ENCODE data around the gene MTMR2. TPM values are rescaled to one million over a fixed set of nuclear protein-coding genes. Genes with fewer than 3 reads are reported as not detected.

The MTMR2 gene
- total RNA-seq, 2 experiments from 2014 or later, result 32.5 to 34.6 TPM

GRCh38 chr11:95916049-95916448 is 7.9 kb downstream of the MTMR2 start:
- H3K36me3 Mint-ChIP-seq (ENCODE audit: low read depth), result peaks cover 5% of the 10 kb centered on the region
- no peaks in the 10 kb centered on the region for H3K9me3 Mint-ChIP-seq

GRCh38 chr11:95915051-95915450 is 8.9 kb downstream of the MTMR2 start:
- CTCF ChIA-PET, result no interaction called here
- peaks cover 5% of the 10 kb centered on the region for H3K36me3 Mint-ChIP-seq (ENCODE audit: low read depth)
- no peaks in the 10 kb centered on the region for H3K27me3 Mint-ChIP-seq (ENCODE audit: low read depth)

More at GRCh38 chr11:95916049-95916448, 7.9 kb downstream of the MTMR2 start:
- intact Hi-C loops (cut with micrococcal nuclease), result no loop called here
- CTCF ChIA-PET, result interaction anchor here (0.6 kb wide), 2 partner anchors 444 to 485 kb away, joined by 3 to 4 read pairs; no protein-coding TSS in a partner anchor
- H3K27me3 Mint-ChIP-seq (ENCODE audit: low read depth), result no peaks in the 10 kb centered on the region
- no peak overlapping the region for H3K4me3 Mint-ChIP-seq
- H3K27ac Mint-ChIP-seq, result no peak overlapping the region
- H3K4me1 Mint-ChIP-seq (ENCODE audit: low read depth), result peaks cover 30% of the 10 kb centered on the region
- DNase-seq, result no peak

GRCh38 chr11:95913830-95914615 is 9.9 kb downstream of the MTMR2 start:
- Mint-ChIP-seq H3K4me1 (ENCODE audit: low read depth) (peaks cover 30% of the 10 kb centered on the region), H3K27me3 (ENCODE audit: low read depth) (no peaks in the 10 kb centered on the region), H3K4me3 (no peak overlapping the region), H3K36me3 (ENCODE audit: low read depth) (peaks cover 5% of the 10 kb centered on the region), H3K9me3 (no peaks in the 10 kb centered on the region), H3K27ac (no peak overlapping the region)
- CTCF ChIA-PET, result interaction anchor here (0.6 to 1.1 kb wide), 2 partner anchors 20 to 57 kb away, joined by 3 to 4 read pairs; no protein-coding TSS in a partner anchor
- intact Hi-C loops (cut with micrococcal nuclease), result no loop called here
- no peak for DNase-seq

More at GRCh38 chr11:95915051-95915450, 8.9 kb downstream of the MTMR2 start:
- no peak for DNase-seq
- H3K27ac Mint-ChIP-seq, result no peak overlapping the region
- H3K9me3 Mint-ChIP-seq, result no peaks in the 10 kb centered on the region
- H3K4me1 Mint-ChIP-seq (ENCODE audit: low read depth), result peaks cover 30% of the 10 kb centered on the region
- H3K4me3 Mint-ChIP-seq, result no peak overlapping the region
- intact Hi-C loops (cut with micrococcal nuclease), result no loop called here

DNA sequence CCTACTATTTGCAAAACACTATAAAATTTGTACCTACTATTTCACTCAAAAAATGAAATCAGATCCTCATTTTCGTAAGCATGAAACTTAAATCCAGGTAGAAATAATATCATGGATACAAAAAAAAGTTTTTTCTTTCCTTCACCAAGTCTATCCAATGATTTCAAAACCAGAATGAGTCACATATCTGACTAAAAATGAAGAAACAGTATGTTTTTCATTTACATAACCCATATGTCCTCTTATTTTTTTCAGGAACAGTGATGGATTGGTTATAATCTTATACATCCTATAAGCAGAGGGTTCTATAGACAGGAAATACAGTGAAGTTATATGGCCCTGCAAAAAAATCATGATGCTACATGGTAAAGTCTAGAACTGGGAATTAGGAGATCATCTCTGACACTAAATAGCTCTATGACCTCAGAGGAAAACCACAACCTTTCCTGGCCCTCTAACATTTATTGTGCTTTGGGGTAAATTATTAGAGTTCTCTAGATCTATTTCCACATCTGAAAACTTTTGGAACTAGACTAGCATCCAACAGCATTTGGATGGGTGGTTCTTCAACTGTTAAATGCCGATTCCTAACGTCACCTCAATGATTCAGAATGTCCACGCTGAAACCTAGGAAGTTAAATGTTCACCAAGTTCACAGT is 10.9 kb downstream of the MTMR2 start:
- CTCF ChIA-PET, result interaction anchor here (0.5 to 1.1 kb wide), 2 partner anchors 58 to 434 kb away, joined by 3 to 4 read pairs; no protein-coding TSS in a partner anchor
- Mint-ChIP-seq H3K4me3 (no peak overlapping the region), H3K36me3 (ENCODE audit: low read depth) (peaks cover 5% of the 10 kb centered on the region), H3K9me3 (no peaks in the 10 kb centered on the region), H3K27me3 (ENCODE audit: low read depth) (no peaks in the 10 kb centered on the region), H3K4me1 (ENCODE audit: low read depth) (peaks cover 33% of the 10 kb centered on the region), H3K27ac (no peak overlapping the region)
- intact Hi-C loops (cut with micrococcal nuclease), result no loop called here
- DNase-seq, result no peak

DNA sequence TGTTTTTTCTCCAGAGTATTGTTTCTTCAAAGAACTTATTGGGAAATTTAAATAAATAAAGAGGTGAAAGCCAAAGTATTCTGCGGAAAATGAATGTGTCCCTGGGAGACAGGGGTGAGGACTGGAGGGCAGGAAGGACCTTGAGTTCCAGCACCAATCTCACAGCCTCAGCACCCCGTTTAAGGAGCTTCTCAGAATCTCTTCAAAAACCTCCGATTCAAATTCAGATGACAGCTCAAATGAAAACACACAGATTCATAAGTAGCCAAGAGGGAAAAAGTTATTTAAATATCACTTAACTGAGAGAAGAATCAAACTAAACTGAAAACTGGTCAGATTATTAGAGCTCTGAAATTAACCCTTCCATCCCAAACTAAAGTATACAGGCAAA is 12.5 kb downstream of the MTMR2 start:
- no peak overlapping the region for H3K27ac Mint-ChIP-seq
- H3K27me3 Mint-ChIP-seq (ENCODE audit: low read depth), result no peaks in the 10 kb centered on the region
- no peak overlapping the region for H3K4me3 Mint-ChIP-seq
- no peaks in the 10 kb centered on the region for H3K9me3 Mint-ChIP-seq
- no peak for DNase-seq
- CTCF ChIA-PET, result interaction anchor here (1.1 kb wide), 1 partner anchor 11 kb away, joined by 3 read pairs; no protein-coding TSS in a partner anchor
- peaks cover 5% of the 10 kb centered on the region for H3K36me3 Mint-ChIP-seq (ENCODE audit: low read depth)
- intact Hi-C loops (cut with micrococcal nuclease), result no loop called here
- peaks cover 33% of the 10 kb centered on the region for H3K4me1 Mint-ChIP-seq (ENCODE audit: low read depth)

- intact Hi-C loops (cut with micrococcal nuclease), result no loop called here
- no peak overlapping the region for H3K4me3 Mint-ChIP-seq
These were observed 13.1 kb downstream of the MTMR2 start for GRCh38 chr11:95910638-95911368.

DNA sequence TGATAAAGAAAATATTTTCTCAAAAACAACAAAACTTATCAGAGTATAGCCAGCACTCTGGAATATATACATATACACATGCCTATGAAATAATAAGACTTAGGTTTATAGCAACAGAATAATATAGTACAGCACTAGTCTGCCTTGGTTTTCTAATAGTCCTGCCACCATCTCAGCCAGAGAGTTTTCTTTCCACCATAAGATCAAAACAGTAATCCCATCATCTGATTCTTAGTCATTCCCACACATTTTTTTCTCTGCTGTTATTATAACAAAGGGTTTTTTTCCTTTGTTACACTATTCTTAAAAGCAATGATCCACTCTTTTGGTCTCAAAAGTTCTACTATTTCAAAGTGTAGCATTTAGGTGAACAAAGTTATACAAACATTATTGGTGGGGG is 15.1 kb downstream of the MTMR2 start:
- Mint-ChIP-seq H3K36me3 (ENCODE audit: low read depth) (peaks cover 4% of the 10 kb centered on the region), H3K4me3 (no peak overlapping the region), H3K9me3 (no peaks in the 10 kb centered on the region), H3K4me1 (ENCODE audit: low read depth) (peaks cover 19% of the 10 kb centered on the region), H3K27me3 (ENCODE audit: low read depth) (no peaks in the 10 kb centered on the region), H3K27ac (no peak overlapping the region)
- CTCF ChIA-PET, result no interaction called here
- DNase-seq, result no peak
- intact Hi-C loops (cut with micrococcal nuclease), result no loop called here

More at GRCh38 chr11:95910638-95911368, 13.1 kb downstream of the MTMR2 start:
- H3K27me3 Mint-ChIP-seq (ENCODE audit: low read depth), result no peaks in the 10 kb centered on the region
- no peak overlapping the region for H3K27ac Mint-ChIP-seq
- peaks cover 27% of the 10 kb centered on the region for H3K4me1 Mint-ChIP-seq (ENCODE audit: low read depth)
- peaks cover 5% of the 10 kb centered on the region for H3K36me3 Mint-ChIP-seq (ENCODE audit: low read depth)
- DNase-seq, result no peak
- CTCF ChIA-PET, result interaction anchor here (0.7 kb wide), 1 partner anchor 43 kb away, joined by 3 read pairs; no protein-coding TSS in a partner anchor
- no peaks in the 10 kb centered on the region for H3K9me3 Mint-ChIP-seq

DNA sequence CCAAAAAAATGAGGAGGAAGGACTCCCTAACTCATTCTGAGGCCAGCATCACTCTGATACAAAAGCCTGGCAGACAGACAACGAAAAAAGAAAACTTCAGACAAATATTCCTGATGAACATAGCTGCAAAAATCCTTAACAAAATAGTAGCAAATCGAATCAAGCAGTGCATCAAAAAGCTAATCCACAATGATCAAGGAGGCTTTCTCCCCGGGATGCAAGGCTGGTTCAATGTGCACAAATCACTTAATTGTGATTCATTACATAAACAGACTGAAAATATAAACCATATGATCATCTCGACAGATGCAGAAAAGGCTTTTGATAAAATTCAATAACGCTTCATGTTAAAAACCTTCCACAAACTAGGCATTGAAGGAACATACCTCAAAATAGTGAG is 16.4 kb downstream of the MTMR2 start:
- CTCF ChIA-PET, result no interaction called here
- Mint-ChIP-seq H3K27me3 (ENCODE audit: low read depth) (no peaks in the 10 kb centered on the region), H3K9me3 (no peaks in the 10 kb centered on the region), H3K27ac (no peak overlapping the region), H3K4me3 (no peak overlapping the region), H3K36me3 (ENCODE audit: low read depth) (peaks cover 2% of the 10 kb centered on the region), H3K4me1 (ENCODE audit: low read depth) (peaks cover 9% of the 10 kb centered on the region)
- intact Hi-C loops (cut with micrococcal nuclease), result no loop called here
- no peak for DNase-seq

GRCh38 chr11:95904009-95904650 is 19.8 kb downstream of the MTMR2 start:
- Mint-ChIP-seq H3K4me1 (ENCODE audit: low read depth) (peaks cover 3% of the 10 kb centered on the region), H3K4me3 (no peak overlapping the region), H3K9me3 (no peaks in the 10 kb centered on the region), H3K36me3 (ENCODE audit: low read depth) (no peaks in the 10 kb centered on the region), H3K27ac (no peak overlapping the region), H3K27me3 (ENCODE audit: low read depth) (no peaks in the 10 kb centered on the region)
- CTCF ChIA-PET, result no interaction called here
- DNase-seq, result no peak
- intact Hi-C loops (cut with micrococcal nuclease), result no loop called here

DNA sequence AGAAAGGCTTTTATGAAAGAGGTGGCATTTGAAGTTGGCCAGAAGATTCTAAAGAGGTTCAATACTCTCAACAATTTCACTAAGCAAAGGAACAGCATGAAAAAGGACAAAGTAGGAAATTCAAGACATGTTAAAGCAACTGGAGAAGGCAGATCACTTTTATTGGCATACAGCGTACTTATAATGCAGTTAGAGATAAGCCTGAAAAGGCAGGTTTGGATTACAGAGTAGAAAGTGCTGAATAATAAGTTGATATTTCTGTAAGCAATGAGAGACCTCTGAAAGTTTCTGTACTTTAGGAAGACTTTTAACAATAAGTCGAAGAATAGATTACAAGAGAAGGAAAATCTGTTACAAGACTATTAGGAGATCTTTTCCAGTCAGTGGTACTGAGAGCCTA is 25.1 kb downstream of the MTMR2 start:
- no peaks in the 10 kb centered on the region for H3K9me3 Mint-ChIP-seq

DNA sequence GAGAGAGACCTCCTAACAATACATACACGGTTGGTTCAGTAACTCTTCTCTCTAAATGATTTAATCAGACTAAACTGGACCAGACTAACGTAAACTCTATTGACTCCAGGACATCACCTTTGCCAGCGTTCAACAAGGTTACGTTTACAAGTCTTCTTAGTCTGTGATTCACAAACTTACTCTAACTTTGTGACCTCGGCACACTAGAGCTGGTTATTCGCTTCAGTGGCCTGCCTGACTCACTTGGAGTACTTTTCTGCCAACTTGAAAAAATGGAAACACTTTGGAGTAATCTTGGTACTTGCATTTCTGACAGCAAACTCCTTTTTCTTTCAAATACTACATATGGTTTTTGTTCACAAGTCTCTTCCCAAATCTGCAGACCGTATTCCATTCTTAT is 26.2 kb downstream of the MTMR2 start:
- H3K36me3 Mint-ChIP-seq (ENCODE audit: low read depth), result no peaks in the 10 kb centered on the region
- H3K27ac Mint-ChIP-seq, result no peak overlapping the region

More for the DNA sequence above, 25.1 kb downstream of the MTMR2 start:
- no peak for DNase-seq
- CTCF ChIA-PET, result no interaction called here
- Mint-ChIP-seq H3K4me3 (no peak overlapping the region), H3K27me3 (ENCODE audit: low read depth) (no peaks in the 10 kb centered on the region), H3K27ac (no peak overlapping the region), H3K36me3 (ENCODE audit: low read depth) (no peaks in the 10 kb centered on the region), H3K4me1 (ENCODE audit: low read depth) (no peaks in the 10 kb centered on the region)
- intact Hi-C loops (cut with micrococcal nuclease), result no loop called here

GRCh38 chr11:95895815-95896214 is 28.1 kb downstream of the MTMR2 start:
- no peak for DNase-seq
- no peaks in the 10 kb centered on the region for H3K9me3 Mint-ChIP-seq
- no peaks in the 10 kb centered on the region for H3K27me3 Mint-ChIP-seq (ENCODE audit: low read depth)
- H3K4me1 Mint-ChIP-seq (ENCODE audit: low read depth), result no peaks in the 10 kb centered on the region
- H3K36me3 Mint-ChIP-seq (ENCODE audit: low read depth), result no peaks in the 10 kb centered on the region
- H3K27ac Mint-ChIP-seq, result no peak overlapping the region
- CTCF ChIA-PET, result no interaction called here
- no peak overlapping the region for H3K4me3 Mint-ChIP-seq
- intact Hi-C loops (cut with micrococcal nuclease), result no loop called here

More for the DNA sequence above, 26.2 kb downstream of the MTMR2 start:
- H3K4me3 Mint-ChIP-seq, result no peak overlapping the region
- H3K9me3 Mint-ChIP-seq, result no peaks in the 10 kb centered on the region
- no peak for DNase-seq
- H3K27me3 Mint-ChIP-seq (ENCODE audit: low read depth), result no peaks in the 10 kb centered on the region
- H3K4me1 Mint-ChIP-seq (ENCODE audit: low read depth), result no peaks in the 10 kb centered on the region
- intact Hi-C loops (cut with micrococcal nuclease), result no loop called here
- CTCF ChIA-PET, result no interaction called here
